Stimulated activated CD8-positive, alpha-beta memory T cell treated with anti-CD3 and anti-CD28 coated beads, Interleukin-4, amount 100 ng/mL, for 24 hours (primary cell): ENCODE measurements around the gene NELL1.
"Not testable (repeated sequence)": the region's sequence is repeated elsewhere in the genome, so short reads cannot be mapped to it uniquely, and the experiment has no call there.

Experiments used
- DNase-seq: peaks from one replicate; pipeline ENCODE4 v3.0.0-alpha.2; 2020; ENCODE audit warnings: low read depth

Gene NELL1

GRCh38 chr11:21225860-21226259 lies 556.5 kb downstream of the NELL1 start:
- DNase-seq, result no peak

GRCh38 chr11:21229224-21229623 lies 559.8 kb downstream of the NELL1 start:
- DNase-seq, result no peak

GRCh38 chr11:21250196-21250595 lies 580.8 kb downstream of the NELL1 start:
- no peak for DNase-seq

GRCh38 chr11:21254055-21254454 lies 584.7 kb downstream of the NELL1 start:
- DNase-seq, result no peak

GRCh38 chr11:21254790-21255189 lies 585.4 kb downstream of the NELL1 start:
- no peak for DNase-seq

- DNase-seq, result no peak
Measured at GRCh38 chr11:21257461-21257860, 588.1 kb downstream of the NELL1 start.

- no peak for DNase-seq
Measured at GRCh38 chr11:21258414-21258813, 589.0 kb downstream of the NELL1 start.

- DNase-seq, result no peak
Measured at GRCh38 chr11:21260101-21260500, 590.7 kb downstream of the NELL1 start.

GRCh38 chr11:21262992-21263391 lies 593.6 kb downstream of the NELL1 start:
- DNase-seq, result no peak

GRCh38 chr11:21264125-21264524 lies 594.7 kb downstream of the NELL1 start:
- DNase-seq, result no peak

GRCh38 chr11:21268036-21268435 lies 598.6 kb downstream of the NELL1 start:
- no peak for DNase-seq

GRCh38 chr11:21272139-21272538 lies 602.8 kb downstream of the NELL1 start:
- not testable (repeated sequence) for DNase-seq

GRCh38 chr11:21278840-21279239 lies 609.5 kb downstream of the NELL1 start:
- DNase-seq, result no peak

GRCh38 chr11:21285104-21285503 lies 615.7 kb downstream of the NELL1 start:
- DNase-seq, result no peak

GRCh38 chr11:21289686-21290085 lies 620.3 kb downstream of the NELL1 start:
- DNase-seq, result no peak

GRCh38 chr11:21295508-21295907 lies 626.1 kb downstream of the NELL1 start:
- no peak for DNase-seq

GRCh38 chr11:21301981-21302380 lies 632.6 kb downstream of the NELL1 start:
- no peak for DNase-seq

GRCh38 chr11:21306739-21307358 lies 637.5 kb downstream of the NELL1 start:
- no peak for DNase-seq

GRCh38 chr11:21307874-21308273 lies 638.5 kb downstream of the NELL1 start:
- DNase-seq, result no peak

GRCh38 chr11:21316591-21316990 lies 647.2 kb downstream of the NELL1 start:
- no peak for DNase-seq

- no peak for DNase-seq
Measured at GRCh38 chr11:21321072-21321471, 651.7 kb downstream of the NELL1 start.

- DNase-seq, result no peak
Measured at GRCh38 chr11:21321530-21321929, 652.1 kb downstream of the NELL1 start.

- DNase-seq, result no peak
Measured at GRCh38 chr11:21323617-21324016, 654.2 kb downstream of the NELL1 start.

GRCh38 chr11:21343204-21343603 lies 673.8 kb downstream of the NELL1 start:
- no peak for DNase-seq

GRCh38 chr11:21346361-21346760 lies 677.0 kb downstream of the NELL1 start:
- DNase-seq, result no peak
